GM18907 (cell line): Measurements from ENCODE around the gene BTBD17.
"Not testable (repeated sequence)": the region's sequence is repeated elsewhere in the genome, so short reads cannot be mapped to it uniquely, and the experiment has no call there.

Source experiments
- ATAC-seq: cut with Tn5 transposase; IDR thresholded peaks from one replicate; pipeline ENCODE4 v1.9.1; 2021; ENCODE audit warnings: mild to moderate bottlenecking, moderate library complexity; ENCODE audit not compliant: unreplicated experiment

The BTBD17 gene

GRCh38 chr17:74361230-74362068 is at the start of gene BTBD17:
TSS of gene BTBD17 (minus strand) at chr17:74361868. CDS start at chr17:74361819, 49 bp downstream.
- no peak for ATAC-seq

- ATAC-seq = no peak
These were observed 48.4 kb upstream of the BTBD17 start for GRCh38 chr17:74410001-74410443.

- no peak for ATAC-seq
These were observed 47.1 kb upstream of the BTBD17 start for GRCh38 chr17:74408815-74409214.

GRCh38 chr17:74408262-74408661 is 46.6 kb upstream of the BTBD17 start:
- ATAC-seq = no peak

GRCh38 chr17:74407384-74407783 is 45.7 kb upstream of the BTBD17 start:
- no peak for ATAC-seq

DNA sequence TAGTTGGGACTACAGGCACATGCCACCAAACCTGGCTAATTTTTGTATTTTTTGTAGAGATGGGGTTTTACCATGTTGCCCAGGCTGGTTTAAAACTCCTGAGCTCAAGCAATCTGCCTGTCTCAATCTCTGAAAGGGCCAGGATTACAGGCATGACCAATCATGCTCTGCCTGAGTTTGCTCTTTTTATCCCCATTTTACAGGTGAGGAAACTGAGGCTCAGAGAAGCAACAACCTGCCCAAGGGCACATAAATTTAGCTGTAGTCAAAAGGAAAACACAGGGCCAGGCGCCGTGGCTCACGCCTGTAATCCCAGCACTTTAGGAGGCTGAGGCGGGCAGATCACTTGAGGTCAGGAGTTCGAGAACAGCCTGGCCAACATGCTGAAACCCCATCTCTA is 43.6 kb upstream of the BTBD17 start:
- ATAC-seq = not testable (repeated sequence)

DNA sequence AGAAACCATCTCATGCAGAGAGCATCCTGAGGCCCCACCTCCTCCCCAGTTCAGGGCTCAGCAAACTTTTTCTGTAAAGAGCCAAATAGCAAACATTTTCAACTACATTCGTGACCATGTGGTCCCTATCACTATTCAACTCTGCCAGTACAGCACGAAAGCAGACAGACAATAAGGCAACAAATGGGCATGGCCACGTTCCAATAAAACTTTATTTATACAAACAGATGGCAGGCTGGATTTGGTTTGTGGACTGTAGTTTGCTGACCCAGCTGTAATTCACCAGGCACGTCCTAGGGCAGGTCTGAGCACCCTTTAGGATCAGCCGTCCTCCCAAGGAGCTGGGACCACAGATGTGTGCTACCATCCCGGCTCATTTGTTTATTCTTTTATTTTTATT is 43.1 kb upstream of the BTBD17 start:
- no peak for ATAC-seq

DNA sequence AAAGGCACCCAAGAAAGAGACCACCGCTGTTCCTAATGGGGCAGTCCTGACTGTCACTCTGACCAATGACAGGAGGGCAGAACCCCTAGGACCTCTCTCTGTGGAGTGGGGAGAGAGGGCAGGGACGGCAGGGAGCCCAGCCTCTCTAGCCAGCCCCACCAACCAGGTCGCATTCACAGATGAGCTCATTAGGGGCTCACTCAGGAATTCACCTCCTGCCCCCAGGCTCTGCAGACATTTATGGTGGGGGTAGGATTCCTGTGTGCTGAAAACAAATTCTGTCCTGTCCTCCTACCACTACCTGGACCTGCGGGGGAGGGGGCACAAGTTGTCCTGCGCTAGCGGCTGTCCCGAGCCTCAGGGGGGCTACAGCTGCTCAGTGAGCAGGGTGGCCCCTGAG is 42.5 kb upstream of the BTBD17 start:
- ATAC-seq = no peak

- no peak for ATAC-seq
These were observed 42.0 kb upstream of the BTBD17 start for GRCh38 chr17:74403512-74404137.

- no peak for ATAC-seq
These were observed 40.4 kb upstream of the BTBD17 start for GRCh38 chr17:74402048-74402447.

GRCh38 chr17:74396567-74396966 is 34.9 kb upstream of the BTBD17 start:
- no peak for ATAC-seq

DNA sequence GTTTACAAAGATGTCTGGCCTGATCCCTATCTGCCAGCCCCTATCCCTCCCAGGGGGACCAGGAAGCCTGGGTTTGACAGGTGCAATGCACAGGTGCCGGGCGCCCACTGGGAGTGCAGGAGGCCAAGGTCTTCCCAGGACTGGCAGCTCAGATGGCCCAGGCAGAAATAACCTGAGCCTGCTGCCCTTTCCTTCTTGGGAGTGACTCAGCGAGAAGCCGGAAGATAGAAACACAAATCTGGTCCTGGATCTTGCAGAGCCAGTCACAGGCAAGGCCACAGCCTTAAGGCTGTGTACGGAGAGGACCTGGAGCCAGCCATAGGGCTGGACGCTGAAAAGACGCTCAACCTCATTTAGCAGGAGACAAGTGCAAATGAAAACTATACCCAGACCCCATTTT is 33.3 kb upstream of the BTBD17 start:
- no peak for ATAC-seq

- no peak for ATAC-seq
These were observed 32.7 kb upstream of the BTBD17 start for GRCh38 chr17:74394275-74394950.

DNA sequence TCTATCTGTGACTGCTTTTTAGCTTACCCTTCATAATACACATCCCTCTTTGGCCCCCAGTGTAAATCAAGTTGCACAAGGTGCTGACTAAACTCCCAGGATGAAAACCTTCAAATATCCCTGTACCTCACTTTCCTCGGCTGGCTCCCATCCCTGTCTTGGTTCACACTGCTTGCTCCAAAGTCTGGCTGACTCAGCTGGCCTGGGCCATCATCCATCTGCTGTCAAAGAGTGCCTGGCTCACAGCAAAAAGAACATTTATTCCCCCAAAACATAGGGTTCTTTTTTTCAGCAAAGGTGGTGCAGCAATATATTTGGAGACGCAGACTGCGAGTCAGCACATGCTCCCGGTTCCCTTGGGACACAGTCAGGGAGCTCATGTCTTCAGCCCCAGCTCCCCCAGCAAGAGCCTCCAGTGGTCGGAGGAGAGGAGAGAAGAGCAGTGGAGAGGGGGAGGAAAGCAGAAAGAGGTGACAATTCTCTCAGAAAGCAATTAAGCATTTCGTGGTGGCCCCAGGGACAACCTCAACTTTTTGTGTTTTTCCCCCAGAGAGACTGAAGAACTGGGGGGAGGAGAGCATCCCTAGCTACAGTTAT is 31.8 kb upstream of the BTBD17 start:
- ATAC-seq = no peak

DNA sequence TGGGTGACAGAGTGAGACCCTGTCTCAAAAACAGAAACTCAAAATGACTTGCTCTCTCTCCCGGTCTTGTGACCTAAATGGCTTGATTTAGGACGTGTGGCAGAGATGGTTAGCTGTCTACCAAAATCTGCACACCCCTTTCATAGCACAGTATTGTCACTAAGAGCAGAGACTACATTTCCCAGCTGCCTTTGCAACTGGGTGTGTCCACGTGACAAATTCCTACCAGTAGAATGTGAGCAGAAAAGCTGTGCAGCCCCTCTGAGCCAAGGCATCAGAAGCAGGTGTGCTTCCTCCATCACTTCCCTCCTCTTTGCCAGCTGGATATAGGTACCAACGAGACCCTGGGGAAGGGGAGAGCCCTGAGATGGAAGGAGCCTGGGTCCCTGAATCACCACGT is 31.2 kb upstream of the BTBD17 start:
- ATAC-seq = no peak

DNA sequence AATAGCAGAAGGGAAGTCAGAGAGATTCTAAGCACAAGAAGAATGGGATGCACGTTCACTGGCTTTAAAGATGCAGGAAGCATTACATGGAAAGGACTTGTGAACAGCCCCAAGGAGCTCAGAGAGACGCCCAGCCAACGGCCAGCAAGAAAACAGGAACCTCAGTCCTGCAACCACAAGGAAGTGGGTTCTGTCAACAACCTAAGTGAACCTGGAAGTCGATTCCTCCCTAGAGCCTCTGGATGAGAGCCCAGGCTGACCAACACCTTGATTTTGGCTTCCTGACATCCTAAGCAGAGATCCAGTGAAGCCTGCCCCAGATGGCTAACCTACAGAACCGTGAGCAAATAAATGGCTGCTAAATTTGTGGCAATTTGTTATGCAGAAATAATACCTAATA is 30.1 kb upstream of the BTBD17 start:
- ATAC-seq = no peak

- no peak for ATAC-seq
These were observed 29.3 kb upstream of the BTBD17 start for GRCh38 chr17:74390680-74391653.

- ATAC-seq = no peak
These were observed 28.4 kb upstream of the BTBD17 start for GRCh38 chr17:74389937-74390679.

GRCh38 chr17:74389084-74389753 is 27.6 kb upstream of the BTBD17 start:
- ATAC-seq = no peak
